AG10803 (cell line): ENCODE results near the gene CERK.

ENCODE experiments used
- DNase-seq: peaks from one replicate; pipeline ENCODE4 v3.0.0; 2010; ENCODE audit warnings: low read depth
- H3K4me3 ChIP-seq: 2 replicates; pipeline ENCODE4 v1.5.1; 2011; ENCODE audit warnings: mild to moderate bottlenecking, low read length, control low read depth
- TF ChIP-seq, protein P1 (sequence below): conservative IDR thresholded peaks from 2 replicates; pipeline ENCODE4 v1.5.1; 2011; ENCODE audit warnings: mild to moderate bottlenecking, low read length, control low read depth, inconsistent platforms

CERK gene

GRCh38 chr22:46764140-46764680 lies 26.2 kb upstream of the CERK start:
- no peak overlapping the region for H3K4me3 ChIP-seq
- DNase-seq, result no peak
- TF ChIP-seq, protein P1, sequence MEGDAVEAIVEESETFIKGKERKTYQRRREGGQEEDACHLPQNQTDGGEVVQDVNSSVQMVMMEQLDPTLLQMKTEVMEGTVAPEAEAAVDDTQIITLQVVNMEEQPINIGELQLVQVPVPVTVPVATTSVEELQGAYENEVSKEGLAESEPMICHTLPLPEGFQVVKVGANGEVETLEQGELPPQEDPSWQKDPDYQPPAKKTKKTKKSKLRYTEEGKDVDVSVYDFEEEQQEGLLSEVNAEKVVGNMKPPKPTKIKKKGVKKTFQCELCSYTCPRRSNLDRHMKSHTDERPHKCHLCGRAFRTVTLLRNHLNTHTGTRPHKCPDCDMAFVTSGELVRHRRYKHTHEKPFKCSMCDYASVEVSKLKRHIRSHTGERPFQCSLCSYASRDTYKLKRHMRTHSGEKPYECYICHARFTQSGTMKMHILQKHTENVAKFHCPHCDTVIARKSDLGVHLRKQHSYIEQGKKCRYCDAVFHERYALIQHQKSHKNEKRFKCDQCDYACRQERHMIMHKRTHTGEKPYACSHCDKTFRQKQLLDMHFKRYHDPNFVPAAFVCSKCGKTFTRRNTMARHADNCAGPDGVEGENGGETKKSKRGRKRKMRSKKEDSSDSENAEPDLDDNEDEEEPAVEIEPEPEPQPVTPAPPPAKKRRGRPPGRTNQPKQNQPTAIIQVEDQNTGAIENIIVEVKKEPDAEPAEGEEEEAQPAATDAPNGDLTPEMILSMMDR, result no peak

GRCh38 chr22:46763051-46763705 lies 25.1 kb upstream of the CERK start:
- DNase-seq, result no peak
- TF ChIP-seq, protein P1, result 0 out of 2 replicates have a peak, but pooled peaks have one; percentile 5
- H3K4me3 ChIP-seq, result peak overlapping the region; percentile 97

- TF ChIP-seq, protein P1, result no peak
- H3K4me3 ChIP-seq, result peak within 1 kb of the TSS; percentile 97
- peak; percentile 92 for DNase-seq
Measured at GRCh38 chr22:46762238-46763050, 24.4 kb upstream of the CERK start, which contains the start of gene TBC1D22A. TSS of gene TBC1D22A (plus strand) at chr22:46762650. CDS start at chr22:46762787, 137 bp downstream.

GRCh38 chr22:46761539-46762237 lies 23.6 kb upstream of the CERK start:
- TF ChIP-seq, protein P1, result no peak
- peak overlapping the region; percentile 97 for H3K4me3 ChIP-seq
- DNase-seq, result no peak

- DNase-seq, result no peak
- peak overlapping the region; percentile 97 for H3K4me3 ChIP-seq
- TF ChIP-seq, protein P1, result no peak
Measured at GRCh38 chr22:46761017-46761416, 23.0 kb upstream of the CERK start.

- TF ChIP-seq, protein P1, result peak; percentile 78
- DNase-seq, result peak; percentile 61
Measured at GRCh38 chr22:46758867-46759290, 20.8 kb upstream of the CERK start.

More at GRCh38 chr22:46758867-46759290, 20.8 kb upstream of the CERK start:
- no peak overlapping the region for H3K4me3 ChIP-seq
